Measurements from ENCODE around the gene SYT1. TPM values are rescaled to one million over a fixed set of nuclear protein-coding genes. Genes with fewer than 3 reads are reported as not detected.
"Not testable (repeated sequence)": the region's sequence is repeated elsewhere in the genome, so short reads cannot be mapped to it uniquely, and the experiment has no call there.

Gene SYT1
- polyA plus RNA-seq (2013, experiment 1 of 2), result 15.6 TPM
- polyA plus RNA-seq (2013, experiment 2 of 2), result 20.5 TPM

DNA sequence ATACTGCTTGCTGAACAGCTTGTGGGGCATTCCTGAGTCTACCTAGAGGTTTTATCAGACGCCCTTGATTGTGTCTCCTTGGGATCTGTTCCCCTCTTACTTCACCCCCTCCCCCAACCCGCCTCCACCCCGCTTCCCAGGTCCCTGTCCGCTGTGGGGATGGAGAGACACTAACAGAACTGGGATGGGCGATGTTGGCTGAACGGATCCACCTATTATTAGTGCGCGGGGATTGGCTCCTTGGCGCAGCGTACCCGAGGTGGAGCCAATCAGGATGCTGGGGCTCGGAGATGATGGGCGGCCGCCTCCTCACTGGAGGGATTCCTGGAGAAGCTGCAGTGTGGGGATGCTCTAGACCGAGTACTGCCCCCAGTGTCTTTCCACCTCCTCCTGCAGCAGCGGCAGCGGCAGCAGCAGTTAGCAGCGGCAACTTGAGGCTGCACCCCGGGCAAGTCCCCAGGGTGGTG, at the start of gene SYT1:
Gene SYT1, plus strand, starts transcription at position 372 of the 467 bp plus-strand sequence.
- Histone ChIP-seq H3K9ac (ENCODE audit: low read depth, low read length) (peak within 1 kb of the TSS; percentile 72), H3K9me3 (ENCODE audit: insufficient read depth, low read depth, low read length) (no peaks in the 10 kb centered on the region)

DNA sequence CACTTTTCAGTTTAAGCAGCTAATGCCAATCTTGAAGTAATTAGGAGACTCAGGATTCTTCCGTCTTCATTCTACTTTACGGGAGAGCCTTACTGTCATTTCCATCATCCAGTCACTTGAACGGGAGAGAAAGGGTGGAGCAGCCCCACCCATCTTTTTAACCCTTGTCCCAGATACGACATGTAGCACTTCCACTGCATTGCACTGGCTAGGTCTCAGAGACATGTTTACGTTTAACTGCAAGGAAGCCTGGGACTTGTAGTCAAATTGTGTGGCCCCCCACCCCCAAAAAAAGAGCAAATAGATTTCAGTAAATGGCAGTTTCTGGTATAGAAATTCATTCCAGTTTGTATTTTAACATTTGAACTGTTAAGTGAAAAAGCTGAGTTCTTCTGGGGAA, 46.1 kb upstream of the SYT1 start:
- H3K4me1 ChIP-seq (ENCODE audit: insufficient read depth, low read length), result no peaks in the 10 kb centered on the region
- no peak overlapping the region for H3K9ac ChIP-seq (ENCODE audit: low read depth, low read length)
- H3K9me3 ChIP-seq (ENCODE audit: insufficient read depth, low read depth, low read length), result no peaks in the 10 kb centered on the region
- no peak overlapping the region for H3K4me3 ChIP-seq (ENCODE audit: low read length)
- no peak overlapping the region for H3K27ac ChIP-seq (ENCODE audit: low read depth, low read length)
- no peaks in the 10 kb centered on the region for H3K36me3 ChIP-seq (ENCODE audit: insufficient read depth, low read length)
- H3K27me3 ChIP-seq (ENCODE audit: insufficient read depth, low read length), result no peaks in the 10 kb centered on the region
- 50% methylated on average over 5 of the region's 5 CpGs for WGBS

More for the DNA sequence above, at the start of gene SYT1:
- peaks cover 35% of the 10 kb centered on the region for H3K4me1 ChIP-seq (ENCODE audit: insufficient read depth, low read length)
- peaks cover 3% of the 10 kb centered on the region; the same call in 1 of the 2 replicates for H3K27me3 ChIP-seq (ENCODE audit: insufficient read depth, low read length)
- H3K27ac ChIP-seq (ENCODE audit: low read depth, low read length), result peak within 1 kb of the TSS; percentile 40
- no peaks in the 10 kb centered on the region for H3K36me3 ChIP-seq (ENCODE audit: insufficient read depth, low read length)
- peak within 1 kb of the TSS; percentile 91 for H3K4me3 ChIP-seq (ENCODE audit: low read length)
- WGBS, result under 1% methylated on average over 19 of the region's 19 CpGs

DNA sequence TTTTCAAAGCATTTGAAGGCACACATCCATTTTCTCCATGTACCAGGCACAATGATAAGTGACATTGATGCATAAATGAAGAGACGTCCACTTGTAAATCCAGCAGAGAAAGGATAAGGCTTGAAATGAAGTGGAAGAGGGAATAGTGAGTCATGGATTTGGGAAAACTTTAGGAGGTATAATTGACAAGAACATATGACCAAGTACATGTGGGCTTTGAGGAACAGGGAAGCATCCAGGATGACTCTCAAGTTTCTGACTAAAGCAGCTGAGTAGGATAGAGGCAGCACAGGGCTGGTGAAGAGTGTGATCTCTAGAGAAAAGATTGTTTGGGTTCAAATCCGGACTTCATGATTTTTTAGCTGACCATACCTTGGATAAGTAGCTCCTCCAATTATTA, 43.6 kb upstream of the SYT1 start:
- Histone ChIP-seq H3K4me3 (ENCODE audit: low read length) (no peak overlapping the region), H3K36me3 (ENCODE audit: insufficient read depth, low read length) (no peaks in the 10 kb centered on the region), H3K4me1 (ENCODE audit: insufficient read depth, low read length) (no peaks in the 10 kb centered on the region), H3K9me3 (ENCODE audit: insufficient read depth, low read depth, low read length) (no peaks in the 10 kb centered on the region), H3K27me3 (ENCODE audit: insufficient read depth, low read length) (no peaks in the 10 kb centered on the region), H3K27ac (ENCODE audit: low read depth, low read length) (no peak overlapping the region), H3K9ac (ENCODE audit: low read depth, low read length) (no peak overlapping the region)
- WGBS, result 91% methylated on average over 2 of the region's 2 CpGs

DNA sequence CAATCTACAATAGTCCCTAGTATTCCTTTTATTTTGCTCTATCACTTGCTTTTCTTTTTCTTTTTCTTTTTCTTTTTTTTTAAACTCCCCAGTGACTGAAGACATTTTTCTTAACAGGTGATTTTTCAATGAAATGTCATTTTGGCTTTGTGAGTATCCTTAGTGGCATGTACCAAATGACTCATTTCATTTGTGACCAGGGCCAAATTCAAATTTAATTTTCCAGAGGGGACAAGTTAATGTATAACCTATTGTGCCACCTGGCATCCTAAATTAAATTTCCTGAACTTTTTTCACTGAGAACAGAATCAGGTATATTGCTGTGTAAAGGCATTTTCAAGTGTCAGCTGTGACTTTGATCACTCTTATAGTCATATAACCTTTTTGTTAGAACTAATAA, 39.7 kb upstream of the SYT1 start:
- Histone ChIP-seq H3K27ac (ENCODE audit: low read depth, low read length) (no peak overlapping the region), H3K36me3 (ENCODE audit: insufficient read depth, low read length) (no peaks in the 10 kb centered on the region), H3K27me3 (ENCODE audit: insufficient read depth, low read length) (no peaks in the 10 kb centered on the region), H3K4me3 (ENCODE audit: low read length) (no peak overlapping the region), H3K4me1 (ENCODE audit: insufficient read depth, low read length) (no peaks in the 10 kb centered on the region), H3K9me3 (ENCODE audit: insufficient read depth, low read depth, low read length) (no peaks in the 10 kb centered on the region), H3K9ac (ENCODE audit: low read depth, low read length) (no peak overlapping the region)

DNA sequence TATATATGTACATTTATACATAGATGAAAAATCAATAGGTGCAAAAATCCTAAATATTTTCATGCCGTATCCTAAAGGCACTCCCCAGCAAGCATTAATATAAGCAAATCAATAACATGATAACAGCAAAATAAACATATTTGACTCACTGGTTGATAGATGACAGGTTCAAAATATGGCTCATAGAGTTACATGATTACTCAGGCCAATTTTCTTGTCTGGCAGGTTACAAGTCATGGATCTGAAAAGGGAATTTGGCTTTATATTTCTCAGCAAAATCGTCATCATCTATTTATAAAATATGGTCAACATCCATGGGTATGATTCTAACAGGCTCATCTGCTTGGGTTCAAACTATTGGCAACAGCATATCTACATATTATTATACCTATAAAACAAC, 34.9 kb upstream of the SYT1 start:
- H3K27ac ChIP-seq (ENCODE audit: low read depth, low read length), result no peak overlapping the region
- no peaks in the 10 kb centered on the region for H3K9me3 ChIP-seq (ENCODE audit: insufficient read depth, low read depth, low read length)
- no peaks in the 10 kb centered on the region for H3K36me3 ChIP-seq (ENCODE audit: insufficient read depth, low read length)
- H3K4me3 ChIP-seq (ENCODE audit: low read length), result no peak overlapping the region
- no peaks in the 10 kb centered on the region for H3K4me1 ChIP-seq (ENCODE audit: insufficient read depth, low read length)
- WGBS, result 100% methylated on average over 1 of the region's 2 CpGs
- no peak overlapping the region for H3K9ac ChIP-seq (ENCODE audit: low read depth, low read length)
- H3K27me3 ChIP-seq (ENCODE audit: insufficient read depth, low read length), result no peaks in the 10 kb centered on the region

DNA sequence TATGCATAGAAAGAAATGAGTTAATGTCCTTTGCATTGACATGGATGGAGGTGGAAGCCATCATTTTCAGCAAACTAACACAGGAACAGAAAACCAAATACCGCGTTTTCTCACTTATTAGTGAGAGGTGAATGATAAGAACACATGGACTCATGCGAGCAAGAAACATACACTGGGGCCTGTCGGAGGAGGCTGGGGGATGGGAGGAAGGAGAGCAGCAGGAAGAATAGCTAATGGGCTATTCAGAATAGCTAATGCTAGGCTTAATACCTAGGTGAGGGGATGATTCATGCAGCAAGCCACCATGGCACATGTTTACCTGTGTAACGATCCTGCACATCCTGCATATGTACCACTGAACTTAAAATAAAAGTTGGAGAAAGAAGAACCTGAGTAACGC, 29.1 kb upstream of the SYT1 start:
- H3K4me3 ChIP-seq (ENCODE audit: low read length), result no peak overlapping the region
- peaks cover 24% of the 10 kb centered on the region for H3K4me1 ChIP-seq (ENCODE audit: insufficient read depth, low read length)
- H3K9ac ChIP-seq (ENCODE audit: low read depth, low read length), result no peak overlapping the region
- no peaks in the 10 kb centered on the region for H3K27me3 ChIP-seq (ENCODE audit: insufficient read depth, low read length)
- no peak overlapping the region for H3K27ac ChIP-seq (ENCODE audit: low read depth, low read length)
- H3K9me3 ChIP-seq (ENCODE audit: insufficient read depth, low read depth, low read length), result no peaks in the 10 kb centered on the region
- WGBS, result 87% methylated on average over 5 of the region's 6 CpGs
- no peaks in the 10 kb centered on the region for H3K36me3 ChIP-seq (ENCODE audit: insufficient read depth, low read length)

DNA sequence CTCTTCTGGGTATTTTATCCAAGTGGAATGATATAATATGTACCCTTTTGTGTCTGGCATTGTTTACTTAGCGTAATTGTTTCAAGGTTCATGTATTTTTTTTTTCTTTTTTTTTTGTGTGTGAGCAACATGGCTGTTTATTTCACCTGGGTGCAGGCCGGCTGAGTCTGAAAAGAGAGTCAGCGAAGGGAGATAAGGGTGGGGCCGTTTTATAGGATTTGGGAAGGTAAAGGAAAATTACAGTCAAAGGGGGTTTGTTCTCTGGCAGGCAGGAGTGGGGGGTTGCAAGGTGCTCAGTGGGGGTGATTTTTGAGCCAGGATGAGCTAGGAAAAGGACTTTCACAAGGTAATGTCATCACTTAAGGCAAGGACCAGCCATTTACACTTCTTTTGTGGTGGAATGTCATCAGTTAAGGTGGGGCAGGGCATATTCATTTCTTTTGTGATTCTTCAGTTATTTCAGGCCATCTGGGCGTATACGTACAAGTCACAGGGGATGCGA, 24.0 kb upstream of the SYT1 start:
- H3K4me3 ChIP-seq (ENCODE audit: low read length); H3K9me3 ChIP-seq (ENCODE audit: insufficient read depth, low read depth, low read length); H3K27me3 ChIP-seq (ENCODE audit: insufficient read depth, low read length); H3K36me3 ChIP-seq (ENCODE audit: insufficient read depth, low read length); H3K9ac ChIP-seq (ENCODE audit: low read depth, low read length): not testable (repeated sequence)
- H3K4me1 ChIP-seq (ENCODE audit: insufficient read depth, low read length), result peaks cover 20% of the 10 kb centered on the region
- 43% methylated on average over 7 of the region's 7 CpGs for WGBS
- peak overlapping the region; percentile 72 for H3K27ac ChIP-seq (ENCODE audit: low read depth, low read length)

DNA sequence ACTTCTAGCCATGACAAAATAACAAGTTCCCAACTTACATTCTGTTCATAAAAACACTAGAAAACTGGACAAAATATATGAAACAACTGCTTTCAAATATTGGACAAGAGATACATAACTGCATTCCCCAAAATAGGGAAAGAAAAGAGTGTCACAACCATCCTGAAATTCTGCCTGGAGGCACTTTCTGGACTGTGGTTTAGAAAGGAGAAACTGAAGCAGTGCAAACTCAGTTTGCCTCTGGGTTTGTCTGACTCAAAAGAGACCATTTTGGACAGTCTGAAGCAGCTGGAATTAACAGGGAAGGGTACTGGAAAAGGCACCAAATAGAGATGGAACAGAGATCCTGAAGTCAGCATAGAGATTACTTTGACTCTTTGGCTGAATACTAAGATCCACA, 11.3 kb upstream of the SYT1 start:
- no peak overlapping the region for H3K27ac ChIP-seq (ENCODE audit: low read depth, low read length)
- H3K9ac ChIP-seq (ENCODE audit: low read depth, low read length), result no peak overlapping the region
- no peaks in the 10 kb centered on the region for H3K27me3 ChIP-seq (ENCODE audit: insufficient read depth, low read length)
- no peaks in the 10 kb centered on the region for H3K36me3 ChIP-seq (ENCODE audit: insufficient read depth, low read length)
- H3K4me3 ChIP-seq (ENCODE audit: low read length), result no peak overlapping the region
- H3K9me3 ChIP-seq (ENCODE audit: insufficient read depth, low read depth, low read length), result peaks cover 7% of the 10 kb centered on the region; the same call in 1 of the 2 replicates
- H3K4me1 ChIP-seq (ENCODE audit: insufficient read depth, low read length), result no peaks in the 10 kb centered on the region

DNA sequence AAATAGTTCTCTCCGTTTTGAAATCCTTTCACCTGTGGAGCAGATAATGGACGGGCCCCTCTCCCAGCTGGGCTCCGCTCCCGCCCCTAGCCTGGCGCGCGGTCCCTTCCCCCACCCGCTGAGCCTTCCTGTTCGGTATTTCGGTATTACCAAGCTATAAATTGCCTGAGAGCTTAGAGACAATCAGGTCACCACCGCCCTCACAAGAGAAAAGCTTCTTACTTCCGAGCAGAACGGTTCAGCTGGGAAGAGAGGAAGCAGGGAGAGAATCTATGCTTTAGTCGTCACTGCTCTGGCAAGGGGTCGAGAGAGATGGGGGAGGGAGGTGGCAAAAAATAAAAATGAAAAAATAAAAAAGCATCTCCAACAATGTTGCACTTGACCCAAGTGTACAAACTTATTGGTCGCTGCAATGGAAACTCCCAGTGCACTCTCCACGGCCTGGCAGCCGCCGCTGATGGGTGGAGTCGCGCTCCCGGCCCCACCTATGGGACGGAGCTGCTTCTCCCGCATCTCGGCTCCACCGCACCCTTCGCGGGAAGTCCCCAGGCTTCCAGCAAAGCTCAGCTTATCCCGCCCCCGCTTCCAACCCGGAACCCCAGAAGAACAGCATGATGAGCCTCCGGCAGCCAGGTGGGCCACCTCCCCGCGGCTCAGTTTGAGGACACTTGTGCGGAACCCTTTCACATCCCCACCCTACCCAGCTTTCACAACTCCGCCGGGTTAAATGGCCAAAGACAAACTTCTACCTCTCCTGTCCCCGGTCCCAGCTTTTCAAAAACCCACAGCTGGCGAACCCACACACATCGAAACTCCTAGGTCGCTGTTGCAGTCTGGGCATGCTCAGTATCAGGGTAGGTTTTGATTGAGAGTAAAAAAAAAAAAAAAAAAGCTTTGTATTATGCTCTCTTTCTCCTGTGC, 832 bp upstream of the SYT1 start:
- H3K9ac ChIP-seq (ENCODE audit: low read depth, low read length), result peak overlapping the region; percentile 46
- H3K4me1 ChIP-seq (ENCODE audit: insufficient read depth, low read length), result peaks cover 35% of the 10 kb centered on the region
- no peaks in the 10 kb centered on the region for H3K36me3 ChIP-seq (ENCODE audit: insufficient read depth, low read length)
- H3K27me3 ChIP-seq (ENCODE audit: insufficient read depth, low read length), result peaks cover 3% of the 10 kb centered on the region; the same call in 1 of the 2 replicates
- peak overlapping the region; percentile 27 for H3K27ac ChIP-seq (ENCODE audit: low read depth, low read length)
- H3K9me3 ChIP-seq (ENCODE audit: insufficient read depth, low read depth, low read length), result no peaks in the 10 kb centered on the region
- H3K4me3 ChIP-seq (ENCODE audit: low read length), result peak overlapping the region; percentile 91
- under 1% methylated on average over 39 of the region's 41 CpGs for WGBS

DNA sequence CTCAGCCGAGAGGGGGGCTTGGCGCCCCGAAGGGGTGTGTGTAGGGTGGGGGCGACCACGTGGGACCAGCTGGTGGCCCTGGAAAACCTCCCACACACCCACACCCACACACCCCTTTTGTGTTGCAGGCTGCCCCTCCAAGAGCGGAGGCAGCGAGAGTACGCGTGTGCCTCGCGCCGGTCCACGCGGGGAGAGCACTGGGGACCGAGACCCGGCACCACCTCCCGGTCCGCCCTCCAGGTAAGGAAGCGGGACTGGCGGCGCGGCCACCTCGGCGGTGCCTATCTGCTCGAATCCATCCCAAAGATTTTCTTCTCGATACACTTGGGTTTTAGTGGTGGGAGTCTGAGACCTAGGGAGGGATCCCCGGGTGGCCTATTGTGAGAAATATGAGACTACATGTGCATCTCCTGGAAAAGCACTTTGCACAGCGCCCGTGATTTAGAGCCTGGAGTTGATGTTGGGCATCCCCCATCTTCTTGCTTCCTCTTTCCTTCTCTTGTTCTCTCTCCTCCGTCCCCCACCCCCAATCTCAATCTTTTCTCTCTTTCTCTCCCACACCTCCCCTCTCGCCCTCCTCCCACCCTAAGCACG, 393 bp downstream of the SYT1 start:
- peaks cover 3% of the 10 kb centered on the region; the same call in 1 of the 2 replicates for H3K27me3 ChIP-seq (ENCODE audit: insufficient read depth, low read length)
- under 1% methylated on average over 26 of the region's 32 CpGs for WGBS
- peak overlapping the region; percentile 91 for H3K4me3 ChIP-seq (ENCODE audit: low read length)
- no peaks in the 10 kb centered on the region for H3K9me3 ChIP-seq (ENCODE audit: insufficient read depth, low read depth, low read length)
- H3K9ac ChIP-seq (ENCODE audit: low read depth, low read length), result peak overlapping the region; percentile 72
- peaks cover 39% of the 10 kb centered on the region for H3K4me1 ChIP-seq (ENCODE audit: insufficient read depth, low read length)
- peak overlapping the region; percentile 40 for H3K27ac ChIP-seq (ENCODE audit: low read depth, low read length)
- no peaks in the 10 kb centered on the region for H3K36me3 ChIP-seq (ENCODE audit: insufficient read depth, low read length)

DNA sequence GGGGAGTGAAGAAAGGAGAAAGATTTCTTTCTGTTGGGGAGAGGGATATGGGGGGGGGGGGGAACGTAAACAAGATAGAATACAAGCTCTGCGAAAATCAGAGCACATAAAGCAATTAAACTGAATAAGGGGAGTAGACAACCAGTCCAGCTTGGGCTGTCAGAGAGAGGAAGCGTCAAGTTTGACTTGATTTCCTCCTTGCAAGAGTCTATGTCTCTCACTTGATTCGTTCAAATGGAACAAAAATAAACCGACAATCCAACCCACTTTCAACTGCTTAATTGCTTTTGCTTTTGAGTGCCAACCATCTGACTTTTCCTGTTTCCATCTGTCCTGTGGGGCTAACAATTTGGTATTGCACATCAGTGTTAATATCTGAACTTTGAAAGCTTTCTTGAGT, 942 bp downstream of the SYT1 start:
- no peaks in the 10 kb centered on the region for H3K9me3 ChIP-seq (ENCODE audit: insufficient read depth, low read depth, low read length)
- H3K9ac ChIP-seq (ENCODE audit: low read depth, low read length), result peak overlapping the region; percentile 72
- H3K4me3 ChIP-seq (ENCODE audit: low read length), result peak overlapping the region; percentile 91
- 6% methylated on average over 5 of the region's 5 CpGs for WGBS
- no peak overlapping the region for H3K27ac ChIP-seq (ENCODE audit: low read depth, low read length)
- no peaks in the 10 kb centered on the region for H3K36me3 ChIP-seq (ENCODE audit: insufficient read depth, low read length)
- peaks cover 3% of the 10 kb centered on the region; the same call in 1 of the 2 replicates for H3K27me3 ChIP-seq (ENCODE audit: insufficient read depth, low read length)
- peaks cover 45% of the 10 kb centered on the region for H3K4me1 ChIP-seq (ENCODE audit: insufficient read depth, low read length)
